ENCODE measurements around the gene P2RY1.
A peak's percentile ranks its signal among the peaks of the same experiment; 100 is the strongest.

P2RY1 gene

GRCh38 chr3:152834776-152835600 lies at the start of gene P2RY1:
Gene P2RY1 (plus strand): TSS chr3:152835131. CDS start chr3:152835783, 652 bp downstream.
- DNase-seq, result peak; percentile 59

GRCh38 chr3:152786977-152787681 lies 47.8 kb upstream of the P2RY1 start:
- DNase-seq, result no peak

- no peak for DNase-seq
Measured at GRCh38 chr3:152790651-152791387, 44.1 kb upstream of the P2RY1 start.

- no peak for DNase-seq
Measured at GRCh38 chr3:152793969-152794368, 41.0 kb upstream of the P2RY1 start.

GRCh38 chr3:152797751-152798432 lies 37.0 kb upstream of the P2RY1 start:
- no peak for DNase-seq

- DNase-seq, result no peak
Measured at GRCh38 chr3:152811974-152812760, 22.8 kb upstream of the P2RY1 start.

- no peak for DNase-seq
Measured at GRCh38 chr3:152817400-152817799, 17.5 kb upstream of the P2RY1 start.

- no peak for DNase-seq
Measured at GRCh38 chr3:152818027-152818426, 16.9 kb upstream of the P2RY1 start.

- DNase-seq, result no peak
Measured at GRCh38 chr3:152823173-152823572, 11.8 kb upstream of the P2RY1 start.

- no peak for DNase-seq
Measured at GRCh38 chr3:152823781-152824180, 11.2 kb upstream of the P2RY1 start.

- DNase-seq, result no peak
Measured at GRCh38 chr3:152825566-152825965, 9.4 kb upstream of the P2RY1 start.

GRCh38 chr3:152826476-152826875 lies 8.5 kb upstream of the P2RY1 start:
- no peak for DNase-seq

GRCh38 chr3:152827313-152827712 lies 7.6 kb upstream of the P2RY1 start:
- DNase-seq, result no peak

- DNase-seq, result no peak
Measured at GRCh38 chr3:152828075-152828840, 6.7 kb upstream of the P2RY1 start.

GRCh38 chr3:152830245-152830644 lies 4.7 kb upstream of the P2RY1 start:
- no peak for DNase-seq

- no peak for DNase-seq
Measured at GRCh38 chr3:152832046-152832445, 2.9 kb upstream of the P2RY1 start.

GRCh38 chr3:152833089-152833488 lies 1.8 kb upstream of the P2RY1 start:
- no peak for DNase-seq

GRCh38 chr3:152834191-152834775 lies 648 bp upstream of the P2RY1 start:
- DNase-seq, result no peak

- DNase-seq, result peak; percentile 15
Measured at GRCh38 chr3:152835601-152836102, 721 bp downstream of the P2RY1 start.

GRCh38 chr3:152836269-152836668 lies 1.3 kb downstream of the P2RY1 start:
- DNase-seq, result no peak

GRCh38 chr3:152839511-152839910 lies 4.6 kb downstream of the P2RY1 start:
- no peak for DNase-seq

Measured in 8988T (cell line).